ENCODE data around the gene SMARCD3. TPM values are rescaled to one million over a fixed set of nuclear protein-coding genes. Genes with fewer than 3 reads are reported as not detected.

Gene SMARCD3
- total RNA-seq, 4 donors from 2014 or later: 4.8 to 19.8 (median 13.5) TPM

- 50 to 53% methylated on average over 9 of the region's 9 CpGs for WGBS, 2 donors
- H3K4me3 ChIP-seq (ENCODE audit: low read depth, poor library complexity, severe bottlenecking): no peak overlapping the region
Observed at GRCh38 chr7:151206914-151207313, 41.6 kb downstream of the SMARCD3 start.

GRCh38 chr7:151205730-151206129 lies 42.8 kb downstream of the SMARCD3 start:
- WGBS, 2 donors: 66 to 68% methylated on average over 6 of the region's 6 CpGs
- H3K4me3 ChIP-seq (ENCODE audit: low read depth, poor library complexity, severe bottlenecking): no peak overlapping the region
- no peak for DNase-seq (ENCODE audit: low spot score in 2 of 2)
- intact Hi-C loops (cut with DNase I; ENCODE audit: low total_unique reads): no loop called here
- TF ChIP-seq POLR2A (IDR thresholded peaks at IDR 0.05): no peak
- no peak for TF ChIP-seq CTCF (IDR thresholded peaks at IDR 0.05)

More at GRCh38 chr7:151206914-151207313, 41.6 kb downstream of the SMARCD3 start:
- TF ChIP-seq CTCF (IDR thresholded peaks at IDR 0.05) (no peak), POLR2A (IDR thresholded peaks at IDR 0.05) (no peak)
- intact Hi-C loops (cut with DNase I; ENCODE audit: low total_unique reads): no loop called here
- DNase-seq (ENCODE audit: low spot score in 2 of 2): no peak

GRCh38 chr7:151204383-151205032 lies 44.0 kb downstream of the SMARCD3 start:
- TF ChIP-seq POLR2A (IDR thresholded peaks at IDR 0.05) (no peak), CTCF (IDR thresholded peaks at IDR 0.05) (no peak)
- intact Hi-C loops (cut with DNase I; ENCODE audit: low total_unique reads): no loop called here
- H3K4me3 ChIP-seq (ENCODE audit: low read depth, poor library complexity, severe bottlenecking): no peak overlapping the region
- 75 to 76% methylated on average over 19 to 39 of the region's 48 CpGs for WGBS, 2 donors
- no peak for DNase-seq (ENCODE audit: low spot score in 2 of 2)

GRCh38 chr7:151202836-151203235 lies 45.7 kb downstream of the SMARCD3 start:
- 94 to 96% methylated on average over 9 of the region's 9 CpGs for WGBS, 2 donors
- no peak for DNase-seq (ENCODE audit: low spot score in 2 of 2)
- no peak for TF ChIP-seq POLR2A (IDR thresholded peaks at IDR 0.05)
- no peak for TF ChIP-seq CTCF (IDR thresholded peaks at IDR 0.05)

GRCh38 chr7:151201751-151202150 lies 46.7 kb downstream of the SMARCD3 start:
- no peak for TF ChIP-seq CTCF (IDR thresholded peaks at IDR 0.05)
- no peak for TF ChIP-seq POLR2A (IDR thresholded peaks at IDR 0.05)
- no peak for DNase-seq (ENCODE audit: low spot score in 2 of 2)
- no peak overlapping the region for H3K4me3 ChIP-seq (ENCODE audit: low read depth, poor library complexity, severe bottlenecking)
- intact Hi-C loops (cut with DNase I; ENCODE audit: low total_unique reads): no loop called here
- 78% methylated on average over 4 of the region's 4 CpGs for WGBS, 2 donors

More at GRCh38 chr7:151202836-151203235, 45.7 kb downstream of the SMARCD3 start:
- no peak overlapping the region for H3K4me3 ChIP-seq (ENCODE audit: low read depth, poor library complexity, severe bottlenecking)
- intact Hi-C loops (cut with DNase I; ENCODE audit: low total_unique reads): no loop called here

GRCh38 chr7:151201344-151201743 lies 47.1 kb downstream of the SMARCD3 start:
- intact Hi-C loops (cut with DNase I; ENCODE audit: low total_unique reads): no loop called here
- no peak overlapping the region for H3K4me3 ChIP-seq (ENCODE audit: low read depth, poor library complexity, severe bottlenecking)
- no peak for DNase-seq (ENCODE audit: low spot score in 2 of 2)
- 85% methylated on average over 3 of the region's 3 CpGs for WGBS, 2 donors
- TF ChIP-seq POLR2A (IDR thresholded peaks at IDR 0.05) (no peak), CTCF (IDR thresholded peaks at IDR 0.05) (no peak)

Data from lower leg skin (tissue), 4 donors.